Activated CD4-positive, alpha-beta T cell treated with anti-CD3 and anti-CD28 coated beads, Interleukin-2, amount 10 ng/mL, durations not matched to agents 7 days and 5 days (primary cell): Measurements from ENCODE around the gene KCNMA1. TPM values are rescaled to one million over a fixed set of nuclear protein-coding genes. Genes with fewer than 3 reads are reported as not detected.

Source experiments
- CTCF ChIA-PET: fragments of 350-600 bp; sonication (Branson Sonifier 250); formaldehyde crosslinking; loops from one replicate; lab custom pipeline; 2021; ENCODE audit warnings: antibody characterized with exemption; lab: Charles Lee
- POLR2A ChIA-PET: fragments of 350-600 bp; sonication (Branson Sonifier 250); formaldehyde crosslinking; loops from one replicate; lab custom pipeline; 2021; ENCODE audit warnings: antibody characterized with exemption; lab: Charles Lee
- DNase-seq: peaks from one replicate; pipeline ENCODE4 v3.0.0-alpha.2; 2020
- H3K27ac Mint-ChIP-seq: one replicate; pipeline ENCODE4 v1.8.0; 2021; ENCODE audit warnings: mild to moderate bottlenecking, moderate library complexity, mixed read lengths
- H3K27me3 Mint-ChIP-seq: one replicate; pipeline ENCODE4 v1.8.0; 2021; ENCODE audit warnings: mixed read lengths
- H3K36me3 Mint-ChIP-seq: one replicate; pipeline ENCODE4 v1.8.0; 2021; ENCODE audit warnings: low read depth, mixed read lengths
- H3K4me1 Mint-ChIP-seq: one replicate; pipeline ENCODE4 v1.8.0; 2021; ENCODE audit warnings: mixed read lengths
- H3K4me3 Mint-ChIP-seq: one replicate; pipeline ENCODE4 v1.8.0; 2021; ENCODE audit warnings: mild to moderate bottlenecking, moderate library complexity, mixed read lengths
- H3K9me3 Mint-ChIP-seq: one replicate; pipeline ENCODE4 v1.8.0; 2021; ENCODE audit warnings: mixed read lengths
- total RNA-seq, 2 experiments: library from RNA; stranded (reverse); gene quantifications; one replicate each; pipeline ENCODE4 v1.2.3, GENCODE V29; 2021

Gene KCNMA1
- total RNA-seq, 2 experiments from 2014 or later, result not detected

DNA sequence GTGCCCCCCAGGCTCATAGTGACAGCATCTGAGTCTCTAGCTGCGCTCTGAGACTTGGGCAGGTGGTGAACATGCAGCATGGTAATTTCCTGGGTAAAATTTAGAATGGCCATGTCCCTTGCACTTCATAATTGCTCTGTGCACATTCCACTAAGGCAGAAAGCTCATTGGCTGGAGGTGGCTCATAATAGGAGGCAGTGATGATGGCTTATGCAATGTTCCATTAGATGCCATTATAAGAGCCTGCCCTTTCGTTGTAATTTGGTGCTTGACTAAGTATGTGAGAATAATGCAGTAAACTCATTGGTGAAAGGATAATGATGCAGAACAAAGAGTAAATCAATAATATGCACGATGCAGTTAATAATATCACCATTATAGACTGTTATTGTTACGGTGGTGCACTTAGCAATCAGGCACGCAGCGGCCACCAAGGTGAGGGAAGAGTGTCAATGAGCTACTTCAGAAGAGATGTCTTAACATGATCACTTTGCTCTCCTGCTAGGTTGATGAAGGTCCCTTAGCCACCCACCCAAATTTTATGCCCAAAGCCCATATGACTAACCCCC, 545.9 kb downstream of the KCNMA1 start:
- no peak overlapping the region for H3K4me3 Mint-ChIP-seq
- no peak overlapping the region for H3K27ac Mint-ChIP-seq
- DNase-seq, result no peak
- ChIA-PET CTCF (interaction anchor here (1.0 kb wide), 1 partner anchor 10 kb away, joined by 3 read pairs; no protein-coding TSS in a partner anchor), POLR2A (no interaction called here)
- H3K36me3 Mint-ChIP-seq, result no peaks in the 10 kb centered on the region
- H3K9me3 Mint-ChIP-seq, result no peaks in the 10 kb centered on the region
- no peaks in the 10 kb centered on the region for H3K4me1 Mint-ChIP-seq
- no peaks in the 10 kb centered on the region for H3K27me3 Mint-ChIP-seq

DNA sequence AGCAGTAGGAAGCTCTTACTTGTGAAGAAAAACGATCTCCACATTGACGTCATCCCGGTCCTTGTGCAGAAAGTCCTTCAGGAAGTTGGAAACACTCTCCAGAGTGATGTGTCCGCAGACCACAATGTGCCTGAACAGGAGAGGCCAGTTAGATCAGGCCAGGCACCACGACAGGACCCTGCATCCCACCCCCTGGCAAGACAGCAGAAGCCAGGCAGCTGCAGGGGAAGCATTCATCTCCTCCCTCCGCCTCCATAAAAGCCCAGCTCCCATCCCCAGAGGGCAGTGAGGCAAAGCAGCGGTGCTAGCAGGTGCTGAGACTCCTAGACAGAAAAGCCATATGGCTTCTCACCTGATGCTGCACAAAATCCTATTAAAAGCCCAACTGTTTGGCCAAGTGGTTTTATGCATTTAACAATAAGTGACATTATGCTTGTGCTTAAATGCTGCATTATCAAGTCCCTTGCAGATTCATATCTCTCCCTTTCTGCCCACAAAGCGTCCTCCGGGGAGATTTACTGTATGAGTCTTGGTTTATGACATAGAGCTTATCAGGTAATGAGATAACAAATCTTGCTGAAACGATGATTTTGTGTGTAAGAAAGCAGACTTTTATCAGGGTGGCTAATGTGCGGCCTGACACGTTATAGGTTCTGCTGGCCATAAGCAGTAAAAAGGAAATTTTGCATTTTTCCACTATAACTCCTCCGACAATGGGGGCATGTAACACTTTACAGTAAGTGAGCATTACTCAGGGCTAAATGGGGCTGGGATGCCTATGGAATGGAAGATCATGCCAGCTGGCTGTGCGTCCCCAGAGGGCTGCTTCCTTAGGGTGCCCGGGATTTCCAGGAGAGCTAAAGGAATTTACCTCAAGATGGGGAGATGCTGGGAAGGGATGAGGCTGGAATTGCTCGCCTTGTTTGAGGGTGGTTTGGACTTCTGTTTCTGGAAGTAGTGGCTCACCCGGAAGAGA, 546.9 kb downstream of the KCNMA1 start:
- no peak for DNase-seq
- H3K4me1 Mint-ChIP-seq, result no peaks in the 10 kb centered on the region
- ChIA-PET CTCF (interaction anchor here (1.0 kb wide), 1 partner anchor 9 kb away, joined by 3 read pairs; no protein-coding TSS in a partner anchor), POLR2A (no interaction called here)
- no peak overlapping the region for H3K4me3 Mint-ChIP-seq
- H3K27me3 Mint-ChIP-seq, result no peaks in the 10 kb centered on the region
- H3K27ac Mint-ChIP-seq, result no peak overlapping the region
- H3K36me3 Mint-ChIP-seq, result no peaks in the 10 kb centered on the region
- no peaks in the 10 kb centered on the region for H3K9me3 Mint-ChIP-seq

DNA sequence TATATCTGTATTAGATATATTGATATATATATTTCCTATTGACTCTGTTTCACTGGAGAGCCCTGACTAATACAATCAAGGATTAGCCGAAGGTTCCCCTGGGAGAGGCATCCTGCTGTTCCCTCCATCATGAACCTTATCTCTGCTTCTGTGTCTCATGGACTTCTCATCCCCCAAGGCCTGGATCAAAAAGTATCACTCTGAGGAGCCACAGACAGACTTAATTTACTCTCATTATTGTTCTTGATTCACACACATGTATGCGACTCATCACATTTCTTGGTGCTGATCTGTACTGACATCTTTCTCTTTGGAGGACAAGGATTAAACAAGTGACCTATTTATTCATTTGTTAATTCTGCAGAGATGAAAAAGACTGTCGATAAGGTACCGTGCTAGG, 550.2 kb downstream of the KCNMA1 start:
- POLR2A ChIA-PET, result no interaction called here
- Mint-ChIP-seq H3K27ac (no peak overlapping the region), H3K4me3 (no peak overlapping the region), H3K27me3 (no peaks in the 10 kb centered on the region), H3K4me1 (no peaks in the 10 kb centered on the region), H3K9me3 (no peaks in the 10 kb centered on the region), H3K36me3 (no peaks in the 10 kb centered on the region)
- no peak for DNase-seq
- CTCF ChIA-PET, result no interaction called here

DNA sequence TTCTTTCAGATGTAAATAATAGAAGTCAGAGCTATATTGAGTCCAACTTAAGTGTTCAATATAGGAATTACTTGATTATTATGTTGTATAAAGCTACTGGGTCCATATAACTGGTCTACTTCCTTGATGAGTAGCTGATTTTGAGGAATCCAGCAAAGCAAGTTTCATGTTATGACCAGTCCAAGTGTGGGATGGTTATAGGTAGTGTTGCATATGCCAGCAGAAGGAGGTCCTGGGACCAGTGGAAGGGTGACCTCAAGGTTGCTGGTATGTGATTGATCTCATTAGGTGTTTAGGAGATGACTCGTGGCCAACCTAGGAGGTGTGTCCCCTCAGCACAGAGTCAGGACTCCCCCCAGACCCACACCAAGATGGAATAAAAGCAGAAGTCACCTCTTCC, 551.5 kb downstream of the KCNMA1 start:
- no peaks in the 10 kb centered on the region for H3K27me3 Mint-ChIP-seq
- H3K4me3 Mint-ChIP-seq, result no peak overlapping the region
- no peaks in the 10 kb centered on the region for H3K36me3 Mint-ChIP-seq
- CTCF ChIA-PET, result no interaction called here
- H3K9me3 Mint-ChIP-seq, result no peaks in the 10 kb centered on the region
- no peaks in the 10 kb centered on the region for H3K4me1 Mint-ChIP-seq
- H3K27ac Mint-ChIP-seq, result no peak overlapping the region
- POLR2A ChIA-PET, result no interaction called here
- no peak for DNase-seq

DNA sequence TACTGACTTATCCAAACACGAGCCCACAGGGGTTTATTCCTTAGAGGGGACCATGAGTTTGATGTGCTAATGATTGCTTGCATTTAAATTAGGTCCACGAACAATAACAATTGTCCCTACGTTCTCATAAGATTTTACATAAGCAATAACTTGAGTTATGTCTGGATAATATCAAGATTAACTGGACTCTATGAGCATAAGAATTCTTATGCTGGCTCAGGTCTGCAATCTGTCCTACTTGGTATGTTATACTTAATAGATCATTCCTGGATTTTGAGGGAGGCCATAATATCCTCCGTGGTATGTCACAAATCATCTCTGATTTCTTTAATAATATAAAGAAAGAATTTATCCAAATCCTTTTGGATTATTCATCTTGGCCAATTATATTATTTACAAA, 552.3 kb downstream of the KCNMA1 start:
- no peaks in the 10 kb centered on the region for H3K4me1 Mint-ChIP-seq
- no peaks in the 10 kb centered on the region for H3K27me3 Mint-ChIP-seq
- no peaks in the 10 kb centered on the region for H3K36me3 Mint-ChIP-seq
- no peak for DNase-seq
- no peaks in the 10 kb centered on the region for H3K9me3 Mint-ChIP-seq
- ChIA-PET CTCF (no interaction called here), POLR2A (no interaction called here)
- H3K4me3 Mint-ChIP-seq, result no peak overlapping the region
- no peak overlapping the region for H3K27ac Mint-ChIP-seq

DNA sequence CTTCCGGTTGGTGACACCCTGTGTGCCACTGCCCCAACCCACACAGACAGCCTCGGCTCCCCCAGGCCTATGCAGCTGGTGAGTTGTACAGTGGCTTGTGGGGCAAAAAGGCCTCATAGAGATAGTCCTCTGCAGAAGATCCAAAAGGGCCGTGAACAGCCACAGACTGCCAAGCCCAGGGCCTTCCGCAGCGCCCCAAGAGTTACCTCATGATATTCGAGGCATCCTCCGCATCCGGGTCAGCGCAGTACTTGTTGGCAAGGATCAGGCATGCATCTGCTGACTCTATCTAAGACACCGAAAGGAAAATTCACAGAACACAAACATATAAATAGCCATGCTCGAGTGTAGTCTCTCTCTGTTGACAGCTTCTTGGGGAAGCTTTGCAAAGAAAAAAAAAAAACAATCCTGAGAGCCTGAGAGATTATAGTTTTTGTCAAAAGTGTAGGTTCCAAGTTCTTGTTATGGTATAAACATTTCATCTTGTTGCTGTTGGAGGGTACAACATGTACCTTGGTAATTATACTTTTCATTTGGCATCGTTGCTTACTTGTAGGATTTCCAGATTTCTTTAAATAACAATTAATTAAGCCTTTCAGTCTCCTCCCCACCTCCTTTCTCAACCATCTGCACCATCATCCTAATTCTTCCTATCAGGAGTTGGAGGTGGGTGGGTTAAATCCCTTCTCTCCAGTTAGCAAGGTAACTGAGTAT, 553.0 kb downstream of the KCNMA1 start:
- POLR2A ChIA-PET, result no interaction called here
- Mint-ChIP-seq H3K4me3 (no peak overlapping the region), H3K27ac (no peak overlapping the region), H3K9me3 (no peaks in the 10 kb centered on the region), H3K36me3 (no peaks in the 10 kb centered on the region), H3K4me1 (no peaks in the 10 kb centered on the region), H3K27me3 (no peaks in the 10 kb centered on the region)
- CTCF ChIA-PET, result no interaction called here
- no peak for DNase-seq

DNA sequence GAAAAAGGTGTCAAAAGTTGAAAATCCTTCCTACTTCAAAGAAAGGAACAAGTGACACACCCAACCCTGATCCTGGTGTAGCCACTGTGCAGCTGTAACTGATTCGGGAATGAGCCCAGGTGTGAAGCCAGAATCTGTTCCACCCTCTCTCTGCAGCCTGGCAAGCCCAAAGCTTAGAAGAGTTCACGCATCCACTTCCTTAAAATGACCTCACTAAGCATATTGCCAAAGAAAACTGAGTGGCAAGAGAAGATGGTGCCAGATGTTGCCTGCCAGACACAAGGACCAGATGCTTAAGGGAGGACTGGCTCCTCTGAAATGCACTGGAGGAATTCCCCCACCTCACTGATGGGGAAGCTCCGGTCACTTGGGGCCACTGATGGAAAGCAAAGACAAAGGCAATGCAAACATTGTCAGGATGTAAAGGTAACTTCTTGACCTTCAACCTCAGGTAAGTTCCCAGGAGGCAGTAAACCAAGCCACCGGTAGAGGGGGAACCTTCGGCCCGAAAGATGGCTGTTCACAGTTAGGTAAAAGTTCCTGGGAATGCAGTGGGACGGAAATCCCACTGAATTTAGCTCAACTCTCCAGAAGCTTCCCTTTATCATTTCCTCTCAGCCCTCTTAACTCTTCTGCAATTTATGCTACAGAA, 554.9 kb downstream of the KCNMA1 start:
- no peak for DNase-seq
- no peaks in the 10 kb centered on the region for H3K36me3 Mint-ChIP-seq
- no peaks in the 10 kb centered on the region for H3K27me3 Mint-ChIP-seq
- POLR2A ChIA-PET, result no interaction called here
- no peaks in the 10 kb centered on the region for H3K4me1 Mint-ChIP-seq
- CTCF ChIA-PET, result interaction anchor here (1.0 kb wide), 1 partner anchor 9 kb away, joined by 3 read pairs; no protein-coding TSS in a partner anchor
- H3K27ac Mint-ChIP-seq, result no peak overlapping the region
- H3K9me3 Mint-ChIP-seq, result no peaks in the 10 kb centered on the region
- no peak overlapping the region for H3K4me3 Mint-ChIP-seq

DNA sequence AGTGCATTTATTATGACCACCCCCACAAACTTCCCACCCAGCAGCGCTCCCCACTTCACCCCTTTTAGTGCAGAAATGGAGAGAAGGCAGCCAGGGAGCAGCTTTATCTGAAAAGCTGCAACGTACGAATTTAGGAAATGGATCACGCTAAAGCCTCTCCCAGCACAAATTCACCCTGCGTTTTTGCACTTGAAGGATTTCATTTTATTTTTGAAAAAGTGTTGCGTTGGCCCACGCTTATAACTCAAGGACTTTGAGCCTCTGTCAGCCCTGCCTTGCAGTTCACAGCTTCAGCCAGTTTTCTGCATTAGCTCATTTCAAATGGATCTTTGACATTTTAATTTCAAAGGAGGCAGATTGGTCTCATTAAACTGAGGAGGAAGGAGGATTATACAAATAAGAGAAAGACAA, 556.1 kb downstream of the KCNMA1 start:
- H3K36me3 Mint-ChIP-seq, result no peaks in the 10 kb centered on the region
- no peaks in the 10 kb centered on the region for H3K4me1 Mint-ChIP-seq
- CTCF ChIA-PET, result interaction anchor here (1.0 kb wide), 1 partner anchor 10 kb away, joined by 3 read pairs; no protein-coding TSS in a partner anchor
- H3K27ac Mint-ChIP-seq, result no peak overlapping the region
- H3K9me3 Mint-ChIP-seq, result no peaks in the 10 kb centered on the region
- H3K4me3 Mint-ChIP-seq, result no peak overlapping the region
- peaks cover under 1% of the 10 kb centered on the region for H3K27me3 Mint-ChIP-seq
- no peak for DNase-seq
- POLR2A ChIA-PET, result no interaction called here

DNA sequence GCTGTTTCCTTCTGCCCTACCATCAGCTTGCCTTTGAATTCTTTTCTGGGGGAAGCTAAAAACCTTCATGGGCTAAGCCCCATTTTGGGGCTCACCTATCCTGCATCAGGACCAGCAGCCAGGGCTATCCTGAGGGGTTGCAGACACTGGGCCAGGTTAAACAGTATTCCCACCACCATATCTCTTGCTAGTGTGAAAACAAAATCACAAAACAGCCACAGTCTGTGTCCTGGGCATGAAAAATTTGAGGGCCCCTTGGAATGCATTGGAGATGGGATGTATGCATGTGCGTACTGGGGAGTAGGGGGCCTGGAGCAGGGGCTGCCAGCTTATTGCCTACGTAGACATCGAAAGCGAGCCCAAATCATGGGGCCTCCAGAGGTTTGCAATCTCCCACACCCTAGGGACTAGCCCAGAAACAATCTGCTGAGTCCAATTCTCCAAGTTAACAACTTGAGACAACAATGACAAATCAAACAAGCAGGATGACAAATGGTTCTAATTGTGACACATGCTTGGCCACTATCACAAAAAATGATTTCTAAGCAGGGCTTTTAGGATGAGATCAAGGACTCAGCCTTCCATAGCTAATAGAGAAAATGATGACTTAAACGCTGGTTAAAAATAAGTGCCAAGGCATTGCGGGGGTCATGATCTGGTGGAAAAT, 557.1 kb downstream of the KCNMA1 start:
- H3K4me1 Mint-ChIP-seq, result no peaks in the 10 kb centered on the region
- CTCF ChIA-PET, result interaction anchor here (1.3 kb wide), 1 partner anchor 9 kb away, joined by 3 read pairs; no protein-coding TSS in a partner anchor
- no peak for DNase-seq
- H3K27me3 Mint-ChIP-seq, result peaks cover 1% of the 10 kb centered on the region
- POLR2A ChIA-PET, result no interaction called here
- H3K4me3 Mint-ChIP-seq, result no peak overlapping the region
- H3K36me3 Mint-ChIP-seq, result no peaks in the 10 kb centered on the region
- H3K9me3 Mint-ChIP-seq, result no peaks in the 10 kb centered on the region
- no peak overlapping the region for H3K27ac Mint-ChIP-seq

DNA sequence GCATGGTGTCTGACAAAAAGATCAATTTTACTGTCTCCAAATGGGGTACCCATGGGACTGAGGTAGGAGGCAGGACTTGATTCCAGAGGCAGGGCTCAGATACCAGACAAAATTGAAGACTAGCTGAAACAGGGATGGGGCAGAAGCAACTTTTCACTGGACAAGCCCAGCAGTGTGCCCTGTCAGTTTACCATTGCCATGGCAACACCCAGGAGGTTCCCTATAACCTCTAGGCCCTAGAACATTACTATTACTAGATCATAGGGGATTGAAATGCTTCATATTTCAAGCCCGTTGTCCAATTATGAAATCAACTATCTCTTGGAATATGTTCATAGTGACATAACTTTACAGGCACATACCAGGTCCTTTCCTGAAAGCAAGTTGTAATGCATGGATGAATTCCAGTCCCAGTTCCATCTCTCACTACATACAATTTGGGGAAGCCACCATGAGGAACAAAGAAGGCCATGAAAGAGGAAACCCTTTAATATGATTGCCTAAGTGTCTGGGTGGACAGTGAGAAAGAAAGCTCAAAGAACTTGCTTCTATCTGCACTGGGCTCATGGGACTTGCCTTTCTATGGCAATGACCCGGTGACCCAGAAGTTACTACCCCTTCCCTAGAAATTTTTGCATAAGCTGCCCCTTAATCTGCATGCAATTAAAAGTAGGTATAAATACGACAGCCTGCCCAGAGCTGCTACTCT, 557.9 kb downstream of the KCNMA1 start:
- ChIA-PET CTCF (interaction anchor here (1.3 kb wide), 1 partner anchor 8 kb away, joined by 3 read pairs; no protein-coding TSS in a partner anchor), POLR2A (no interaction called here)
- Mint-ChIP-seq H3K9me3 (no peaks in the 10 kb centered on the region), H3K36me3 (no peaks in the 10 kb centered on the region), H3K4me3 (no peak overlapping the region), H3K4me1 (no peaks in the 10 kb centered on the region), H3K27me3 (peaks cover 1% of the 10 kb centered on the region), H3K27ac (no peak overlapping the region)
- DNase-seq, result no peak

DNA sequence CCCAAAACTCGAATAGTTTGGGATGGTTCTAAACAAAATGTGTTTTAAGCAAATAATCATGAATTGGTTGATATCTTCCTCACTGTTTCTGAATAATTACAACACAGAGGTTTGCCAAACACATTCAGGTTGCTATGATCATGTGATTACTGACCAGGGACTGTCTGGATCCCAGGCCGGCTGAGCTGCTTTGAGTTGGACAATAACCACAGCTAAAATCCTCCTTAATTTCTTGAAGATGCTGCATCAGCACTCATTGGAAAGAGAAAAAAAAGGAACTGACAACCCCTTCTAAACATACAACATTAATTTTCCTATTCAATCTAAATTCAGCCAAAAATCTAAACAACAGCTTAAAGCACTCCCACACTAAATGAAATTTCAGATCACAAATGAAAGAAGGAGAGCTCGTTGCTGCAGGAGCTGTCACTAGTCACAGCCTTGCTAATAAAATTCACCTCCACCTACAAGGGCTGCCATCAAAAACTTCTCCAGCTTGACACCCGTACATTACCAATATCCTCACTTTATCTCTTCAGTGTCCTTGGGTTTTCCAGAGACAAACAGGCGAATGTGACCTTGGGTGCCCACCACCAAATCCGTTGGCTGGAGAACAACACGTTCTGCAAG, 560.2 kb downstream of the KCNMA1 start:
- Mint-ChIP-seq H3K36me3 (no peaks in the 10 kb centered on the region), H3K27me3 (peaks cover 1% of the 10 kb centered on the region), H3K4me1 (no peaks in the 10 kb centered on the region), H3K9me3 (no peaks in the 10 kb centered on the region), H3K4me3 (no peak overlapping the region), H3K27ac (no peak overlapping the region)
- DNase-seq, result no peak
- CTCF ChIA-PET, result no interaction called here
- POLR2A ChIA-PET, result no interaction called here
